ENCODE results near the gene CD53.

DNA sequence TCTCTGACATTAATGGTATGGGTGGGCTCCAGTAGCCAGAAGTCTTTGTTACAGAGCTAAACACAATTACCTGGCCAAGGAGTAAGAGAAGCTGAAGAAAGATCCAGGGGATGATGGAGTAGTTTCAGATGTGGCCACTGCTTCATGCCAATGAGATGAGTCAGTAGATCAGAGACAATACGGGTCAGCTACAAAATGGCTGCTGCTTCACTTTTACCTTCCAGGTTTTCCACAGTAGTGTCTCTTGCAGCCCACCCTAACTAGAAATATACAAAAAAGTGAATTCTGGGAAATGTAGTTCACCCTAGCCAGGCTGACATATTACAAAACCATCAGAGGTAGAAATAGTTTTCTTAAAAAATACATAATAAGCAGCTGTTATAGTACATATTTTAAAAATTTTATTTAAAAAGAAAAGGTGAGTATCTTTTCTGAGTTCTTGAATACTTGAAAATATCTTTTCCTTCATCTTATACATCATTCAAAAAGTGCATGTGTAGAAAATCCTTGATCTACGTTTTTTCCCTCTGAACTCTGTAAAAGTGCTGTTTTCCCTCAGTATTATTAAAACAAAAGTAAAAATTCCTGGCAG lies 54.6 kb downstream of the CD53 start:
- no peak for TF ChIP-seq HDAC2 (IDR thresholded peaks at IDR 0.05)
- TF ChIP-seq, protein P1, sequence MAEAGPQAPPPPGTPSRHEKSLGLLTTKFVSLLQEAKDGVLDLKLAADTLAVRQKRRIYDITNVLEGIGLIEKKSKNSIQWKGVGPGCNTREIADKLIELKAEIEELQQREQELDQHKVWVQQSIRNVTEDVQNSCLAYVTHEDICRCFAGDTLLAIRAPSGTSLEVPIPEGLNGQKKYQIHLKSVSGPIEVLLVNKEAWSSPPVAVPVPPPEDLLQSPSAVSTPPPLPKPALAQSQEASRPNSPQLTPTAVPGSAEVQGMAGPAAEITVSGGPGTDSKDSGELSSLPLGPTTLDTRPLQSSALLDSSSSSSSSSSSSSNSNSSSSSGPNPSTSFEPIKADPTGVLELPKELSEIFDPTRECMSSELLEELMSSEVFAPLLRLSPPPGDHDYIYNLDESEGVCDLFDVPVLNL (CRISPR knock-in tag; IDR thresholded peaks at IDR 0.05; ENCODE audit: low read depth), result no peak
- TF ChIP-seq ZNF561 (CRISPR knock-in tag; conservative IDR thresholded peaks at IDR 0.05), result no peak
- TF ChIP-seq, protein P2, sequence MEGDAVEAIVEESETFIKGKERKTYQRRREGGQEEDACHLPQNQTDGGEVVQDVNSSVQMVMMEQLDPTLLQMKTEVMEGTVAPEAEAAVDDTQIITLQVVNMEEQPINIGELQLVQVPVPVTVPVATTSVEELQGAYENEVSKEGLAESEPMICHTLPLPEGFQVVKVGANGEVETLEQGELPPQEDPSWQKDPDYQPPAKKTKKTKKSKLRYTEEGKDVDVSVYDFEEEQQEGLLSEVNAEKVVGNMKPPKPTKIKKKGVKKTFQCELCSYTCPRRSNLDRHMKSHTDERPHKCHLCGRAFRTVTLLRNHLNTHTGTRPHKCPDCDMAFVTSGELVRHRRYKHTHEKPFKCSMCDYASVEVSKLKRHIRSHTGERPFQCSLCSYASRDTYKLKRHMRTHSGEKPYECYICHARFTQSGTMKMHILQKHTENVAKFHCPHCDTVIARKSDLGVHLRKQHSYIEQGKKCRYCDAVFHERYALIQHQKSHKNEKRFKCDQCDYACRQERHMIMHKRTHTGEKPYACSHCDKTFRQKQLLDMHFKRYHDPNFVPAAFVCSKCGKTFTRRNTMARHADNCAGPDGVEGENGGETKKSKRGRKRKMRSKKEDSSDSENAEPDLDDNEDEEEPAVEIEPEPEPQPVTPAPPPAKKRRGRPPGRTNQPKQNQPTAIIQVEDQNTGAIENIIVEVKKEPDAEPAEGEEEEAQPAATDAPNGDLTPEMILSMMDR (IDR thresholded peaks at IDR 0.05 in 2 of 3, conservative IDR thresholded peaks at IDR 0.05 in 1 of 3; ENCODE audit: insufficient read depth in 2 of 3, low read depth in 1 of 3, low read length in 3 of 3), result no peak
- no peak for TF ChIP-seq FOXM1 (IDR thresholded peaks at IDR 0.05; ENCODE audit: low read depth)
- no peak for TF ChIP-seq FOXM1 (CRISPR knock-in tag; IDR thresholded peaks at IDR 0.05; ENCODE audit: low read depth)
- TF ChIP-seq MECOM (CRISPR knock-in tag; IDR thresholded peaks at IDR 0.05), result no peak
- no peak for TF ChIP-seq PHTF2 (CRISPR knock-in tag; IDR thresholded peaks at IDR 0.05)
- TF ChIP-seq SMARCA4 (IDR thresholded peaks at IDR 0.05), result no peak; the same call in 1 of the 2 replicates
- no peak for TF ChIP-seq EP300 (IDR thresholded peaks at IDR 0.05; ENCODE audit: low read length)
- peak in 2 of 3 experiments; percentile 35 to 90 for TF ChIP-seq YY1 (IDR thresholded peaks at IDR 0.05; ENCODE audit: borderline replicate concordance in 1 of 3, control insufficient read depth in 1 of 3, extremely low read depth in 1 of 3, insufficient read depth in 3 of 3, insufficient read length in 1 of 3, insufficient replicate concordance in 2 of 3, low read depth in 1 of 3, low read length in 2 of 3)

All from K562 (cell line).